ENCODE measurements around the gene FHL2.
"Not testable (repeated sequence)": the region's sequence is repeated elsewhere in the genome, so short reads cannot be mapped to it uniquely, and the experiment has no call there.

Gene FHL2

GRCh38 chr2:105427485-105427884 lies 28.6 kb upstream of the FHL2 start:
- H3K4me3 ChIP-seq (replicated peaks; ENCODE audit: low read depth, low read length) = no peak overlapping the region
- TF ChIP-seq CTCF (IDR thresholded peaks at IDR 0.05; ENCODE audit: insufficient read depth, low read length, poor library complexity, severe bottlenecking) = no peak
- no peak for DNase-seq (ENCODE audit: extremely low read depth, insufficient read length)
- H3K36me3 ChIP-seq (ENCODE audit: control insufficient read depth, insufficient read depth, low read length) = no peaks in the 10 kb centered on the region
- H3K27me3 ChIP-seq (replicated peaks; ENCODE audit: control insufficient read depth, insufficient read depth, low read length) = no peaks in the 10 kb centered on the region; the same call in 1 of the 2 replicates

- H3K27me3 ChIP-seq (replicated peaks; ENCODE audit: control insufficient read depth, insufficient read depth, low read length) = no peaks in the 10 kb centered on the region; the same call in 1 of the 2 replicates
- H3K4me3 ChIP-seq (replicated peaks; ENCODE audit: low read depth, low read length) = no peak overlapping the region
- DNase-seq (ENCODE audit: extremely low read depth, insufficient read length) = no peak
- H3K36me3 ChIP-seq (ENCODE audit: control insufficient read depth, insufficient read depth, low read length) = no peaks in the 10 kb centered on the region
- TF ChIP-seq CTCF (IDR thresholded peaks at IDR 0.05; ENCODE audit: insufficient read depth, low read length, poor library complexity, severe bottlenecking) = no peak
Observed at GRCh38 chr2:105426626-105427292, 27.9 kb upstream of the FHL2 start.

GRCh38 chr2:105425936-105426625 lies 27.2 kb upstream of the FHL2 start:
- Histone ChIP-seq H3K27me3 (replicated peaks; ENCODE audit: control insufficient read depth, insufficient read depth, low read length) (no peaks in the 10 kb centered on the region; the same call in 1 of the 2 replicates), H3K36me3 (ENCODE audit: control insufficient read depth, insufficient read depth, low read length) (no peaks in the 10 kb centered on the region), H3K4me3 (replicated peaks; ENCODE audit: low read depth, low read length) (no peak overlapping the region)
- no peak for DNase-seq (ENCODE audit: extremely low read depth, insufficient read length)
- TF ChIP-seq CTCF (IDR thresholded peaks at IDR 0.05; ENCODE audit: insufficient read depth, low read length, poor library complexity, severe bottlenecking) = no peak

GRCh38 chr2:105424836-105425235 lies 26.0 kb upstream of the FHL2 start:
- DNase-seq (ENCODE audit: extremely low read depth, insufficient read length); H3K36me3 ChIP-seq (ENCODE audit: control insufficient read depth, insufficient read depth, low read length); H3K27me3 ChIP-seq (replicated peaks; ENCODE audit: control insufficient read depth, insufficient read depth, low read length); H3K4me3 ChIP-seq (replicated peaks; ENCODE audit: low read depth, low read length): not testable (repeated sequence)

- TF ChIP-seq CTCF (IDR thresholded peaks at IDR 0.05; ENCODE audit: insufficient read depth, low read length, poor library complexity, severe bottlenecking) = no peak
- no peak for DNase-seq (ENCODE audit: extremely low read depth, insufficient read length)
Observed at GRCh38 chr2:105422801-105423200, 23.9 kb upstream of the FHL2 start.

GRCh38 chr2:105421053-105421452 lies 22.2 kb upstream of the FHL2 start:
- H3K4me3 ChIP-seq (replicated peaks; ENCODE audit: low read depth, low read length) = no peak overlapping the region
- no peak for TF ChIP-seq CTCF (IDR thresholded peaks at IDR 0.05; ENCODE audit: insufficient read depth, low read length, poor library complexity, severe bottlenecking)
- H3K27me3 ChIP-seq (replicated peaks; ENCODE audit: control insufficient read depth, insufficient read depth, low read length) = no peaks in the 10 kb centered on the region
- DNase-seq (ENCODE audit: extremely low read depth, insufficient read length) = no peak
- no peaks in the 10 kb centered on the region for H3K36me3 ChIP-seq (ENCODE audit: control insufficient read depth, insufficient read depth, low read length)

More at GRCh38 chr2:105422801-105423200, 23.9 kb upstream of the FHL2 start:
- Histone ChIP-seq H3K27me3 (replicated peaks; ENCODE audit: control insufficient read depth, insufficient read depth, low read length) (no peaks in the 10 kb centered on the region; the same call in 1 of the 2 replicates), H3K36me3 (ENCODE audit: control insufficient read depth, insufficient read depth, low read length) (no peaks in the 10 kb centered on the region), H3K4me3 (replicated peaks; ENCODE audit: low read depth, low read length) (no peak overlapping the region)
